CD4-positive, alpha-beta T cell (primary cell): ENCODE data around the gene FHOD3. TPM values are rescaled to one million over a fixed set of nuclear protein-coding genes. Genes with fewer than 3 reads are reported as not detected.

Source experiments
- ATAC-seq: fragments of 200-7000 bp; cut with Tn5 transposase; one replicate; pipeline ENCODE4 v1.10.0; 2022; ENCODE audit warnings: mild to moderate bottlenecking; ENCODE audit not compliant: poor library complexity
- CTCF ChIA-PET: fragments of 350-600 bp; sonication (Branson Sonifier 250); formaldehyde crosslinking; loops from one replicate; lab custom pipeline; 2021; ENCODE audit warnings: antibody characterized with exemption, inconsistent platforms; lab: Charles Lee
- POLR2A ChIA-PET: fragments of 350-600 bp; sonication (Branson Sonifier 250); formaldehyde crosslinking; loops from one replicate; lab custom pipeline; 2021; ENCODE audit warnings: antibody characterized with exemption, inconsistent platforms; lab: Charles Lee
- DNase-seq, 14 experiments: peaks; one replicate each; pipeline ENCODE4 v3.0.0-alpha.2; 2013 to 2020; ENCODE audit warnings: mixed read lengths in 2 of 14
- H3K27ac ChIP-seq, 2 donors: one replicate each; pipeline versions ENCODE4 v1.5.1 to v1.7.0; 2013; ENCODE audit warnings: low read length in 2 of 2, low read depth in 1 of 2, mild to moderate bottlenecking in 1 of 2
- H3K27me3 ChIP-seq, 2 experiments: 1 replicate in 1 of 2; 2 replicates in 1 of 2; pipeline versions ENCODE4 v1.6.1 to v1.7.0; 2013; ENCODE audit warnings: low read length in 2 of 2, control low read depth in 1 of 2, mild to moderate bottlenecking in 1 of 2, moderate library complexity in 1 of 2; ENCODE audit not compliant: insufficient read depth in 2 of 2, control insufficient read depth in 1 of 2
- H3K36me3 ChIP-seq: one replicate; pipeline ENCODE4 v1.6.1; 2013; ENCODE audit warnings: low read length, control low read depth; ENCODE audit not compliant: insufficient read depth
- H3K4me1 ChIP-seq: one replicate; pipeline ENCODE4 v1.6.1; 2013; ENCODE audit warnings: low read length, control low read depth; ENCODE audit not compliant: insufficient read depth
- H3K4me3 ChIP-seq: one replicate; pipeline ENCODE4 v1.5.1; 2013; ENCODE audit warnings: mild to moderate bottlenecking, low read length, moderate library complexity
- H3K9me3 ChIP-seq, 2 experiments: 1 replicate in 1 of 2; 2 replicates in 1 of 2; pipeline versions ENCODE4 v1.6.1 to v1.7.0; 2013; ENCODE audit warnings: low read length in 2 of 2, mild to moderate bottlenecking in 2 of 2, control low read depth in 1 of 2, moderate library complexity in 1 of 2; ENCODE audit not compliant: control insufficient read depth in 1 of 2, insufficient read depth in 1 of 2
- H3K27ac Mint-ChIP-seq: one replicate; pipeline ENCODE4 v1.8.0; 2020; ENCODE audit warnings: mixed read lengths
- H3K27me3 Mint-ChIP-seq: one replicate; pipeline ENCODE4 v1.8.0; 2021; ENCODE audit warnings: mixed read lengths
- H3K36me3 Mint-ChIP-seq: one replicate; pipeline ENCODE4 v1.8.0; 2021; ENCODE audit warnings: low read depth, mixed read lengths
- H3K4me1 Mint-ChIP-seq: one replicate; pipeline ENCODE4 v1.8.0; 2021; ENCODE audit warnings: low read depth, mixed read lengths
- H3K4me3 Mint-ChIP-seq: one replicate; pipeline ENCODE4 v1.8.0; 2020; ENCODE audit warnings: mild to moderate bottlenecking, mixed read lengths
- H3K9me3 Mint-ChIP-seq: one replicate; pipeline ENCODE4 v1.8.0; 2020; ENCODE audit warnings: mixed read lengths
- CTCF ChIP-seq: fragments of 200-600 bp; IDR thresholded peaks from one replicate; pipeline ENCODE4 v1.8.0; 2022; ENCODE audit warnings: antibody characterized with exemption, mild to moderate bottlenecking
- intact Hi-C, 2 experiments: fragments of 100-400 bp; cut with DNase I in 1 of 2; cut with micrococcal nuclease in 1 of 2; formaldehyde crosslinking; loops; one replicate each; pipeline versions ENCODE4 v1.15.1 to v1.9.0; 2023 to 2025; cut with DNase I, micrococcal nuclease
- polyA plus RNA-seq, 2 donors: library from polyadenylated mRNA; unstranded; fragments of 120-200 nt; gene quantifications; one replicate each; pipeline ENCODE4 v1.2.1, GENCODE V29; 2013
- total RNA-seq, 174 experiments: library from RNA in 2 of 174; stranded (reverse) in 2 of 174; gene quantifications; one replicate each; pipeline ENCODE4 v1.2.3 and lab custom pipeline; 2021 to 2026

Gene FHOD3
- not detected for total RNA-seq
- 0.15 TPM for polyA plus RNA-seq (2013, experiment 1 of 2)
- 0.56 TPM for polyA plus RNA-seq (2013, experiment 2 of 2)
- 0 to 0.26 (median 0) reads per million in 172 experiments for total RNA-seq (lab: John Stamatoyannopoulos, UW)

GRCh38 chr18:36297417-36298125, at the start of gene FHOD3:
TSS of gene FHOD3 (plus strand) at chr18:36297713. CDS start at chr18:36297836, 123 bp downstream.
- TF ChIP-seq CTCF: no peak
- H3K4me3 ChIP-seq: peak within 1 kb of the TSS; percentile 5
- DNase-seq (no peak), ATAC-seq (no peak)
- Mint-ChIP-seq H3K4me3 (no peak within 1 kb of the TSS), H3K27me3 (peaks cover 40% of the 10 kb centered on the region), H3K4me1 (no peaks in the 10 kb centered on the region), H3K9me3 (no peaks in the 10 kb centered on the region), H3K27ac (no peak within 1 kb of the TSS), H3K36me3 (no peaks in the 10 kb centered on the region)
- no peaks in the 10 kb centered on the region for H3K36me3 ChIP-seq
- POLR2A ChIA-PET: no interaction called here
- no peak within 1 kb of the TSS for H3K27ac ChIP-seq
- intact Hi-C loops: no loop called here
- no peaks in the 10 kb centered on the region for H3K9me3 ChIP-seq
- CTCF ChIA-PET: no interaction called here
- H3K4me1 ChIP-seq: peaks cover 9% of the 10 kb centered on the region
- peaks cover 46 to 79% of the 10 kb centered on the region in 2 experiments for H3K27me3 ChIP-seq

GRCh38 chr18:36249392-36249791, 48.1 kb upstream of the FHOD3 start:
- CTCF ChIA-PET: no interaction called here

GRCh38 chr18:36250827-36251226, 46.7 kb upstream of the FHOD3 start:
- intact Hi-C loops: no loop called here
- DNase-seq (no peak), ATAC-seq (no peak)
- Mint-ChIP-seq H3K9me3 (no peaks in the 10 kb centered on the region), H3K36me3 (no peaks in the 10 kb centered on the region), H3K27ac (no peak overlapping the region), H3K4me1 (no peaks in the 10 kb centered on the region), H3K27me3 (peaks cover 52% of the 10 kb centered on the region), H3K4me3 (no peak overlapping the region)
- Histone ChIP-seq H3K4me1 (no peaks in the 10 kb centered on the region), H3K4me3 (no peak overlapping the region), H3K36me3 (no peaks in the 10 kb centered on the region), H3K27me3 (peaks cover 7 to 22% of the 10 kb centered on the region in 2 experiments), H3K9me3 (peaks cover 3 to 6% of the 10 kb centered on the region in 2 experiments), H3K27ac (no peak overlapping the region)
- POLR2A ChIA-PET: no interaction called here
- CTCF ChIA-PET: no interaction called here
- TF ChIP-seq CTCF: no peak

More at GRCh38 chr18:36249392-36249791, 48.1 kb upstream of the FHOD3 start:
- H3K36me3 ChIP-seq: no peaks in the 10 kb centered on the region
- Mint-ChIP-seq H3K4me1 (no peaks in the 10 kb centered on the region), H3K9me3 (peaks cover 4% of the 10 kb centered on the region), H3K4me3 (no peak overlapping the region), H3K27ac (no peak overlapping the region), H3K36me3 (no peaks in the 10 kb centered on the region), H3K27me3 (peaks cover 63% of the 10 kb centered on the region)
- intact Hi-C loops: no loop called here
- no peaks in the 10 kb centered on the region for H3K4me1 ChIP-seq
- H3K27ac ChIP-seq: no peak overlapping the region
- TF ChIP-seq CTCF: no peak
- POLR2A ChIA-PET: no interaction called here
- peaks cover 7 to 22% of the 10 kb centered on the region in 2 experiments for H3K27me3 ChIP-seq
- no peak overlapping the region for H3K4me3 ChIP-seq
- peaks cover 3 to 6% of the 10 kb centered on the region in 2 experiments for H3K9me3 ChIP-seq
- ATAC-seq (no peak), DNase-seq (no peak)
